ENCODE measurements around the gene NLRP3. TPM values are rescaled to one million over a fixed set of nuclear protein-coding genes. Genes with fewer than 3 reads are reported as not detected.
A peak's percentile ranks its signal among the peaks of the same experiment; 100 is the strongest.

NLRP3 gene
- total and polyA plus RNA-seq, 9 of the 15 experiments (the other 6 are each of a cell fraction or from before 2014, with no cell fraction given): not detected

GRCh38 chr1:247456914-247457639 lies 41.1 kb downstream of the NLRP3 start:
- WGBS (ENCODE audit: insufficient coverage, low coverage, missing lambda C conversion rate): under 1% methylated on average over 16 of the region's 16 CpGs
- no TSS peak for BruUV-seq (replicated peaks)
- Histone ChIP-seq H3K9me3 (replicated peaks; ENCODE audit: control insufficient read depth, insufficient read depth, low read depth, low read length) (no peaks in the 10 kb centered on the region), H4K20me1 (replicated peaks; ENCODE audit: control insufficient read depth, insufficient read depth, low read length) (no peaks in the 10 kb centered on the region), H3K9ac (ENCODE audit: insufficient read depth in 1 of 2, low read depth in 2 of 2, low read length in 2 of 2) (no peak overlapping the region), H3K27ac (ENCODE audit: extremely low read depth, low read depth, low read length) (no peak overlapping the region), H3K9me1 (ENCODE audit: control insufficient read depth, insufficient read depth, low read length) (no peaks in the 10 kb centered on the region), H3K27me3 (ENCODE audit: control insufficient read depth in 2 of 2, insufficient read depth in 2 of 2, low read length in 2 of 2) (peaks cover 45 to 48% of the 10 kb centered on the region in 2 experiments), H2AFZ (ENCODE audit: low read depth, low read length) (no peak overlapping the region), H3K36me3 (ENCODE audit: control insufficient read depth, insufficient read depth, low read length) (no peaks in the 10 kb centered on the region), H3K4me2 (ENCODE audit: insufficient read depth, low read length) (no peak overlapping the region), H3K4me1 (replicated peaks in 1 of 2; ENCODE audit: control insufficient read depth in 2 of 2, insufficient read depth in 2 of 2, low read length in 2 of 2) (no peaks in the 10 kb centered on the region), H3K4me3 (no peak overlapping the region), H3K79me2 (ENCODE audit: control insufficient read depth, insufficient read depth, low read length) (no peaks in the 10 kb centered on the region)
- ChIA-PET POLR2A (no interaction called here), CTCF (ENCODE audit: low intra/inter-chr PET ratio) (no interaction called here)
- DNase-seq (ENCODE audit: extremely low read depth in 1 of 4, low spot score in 3 of 4): no peak
- TF ChIP-seq NR1H2 (CRISPR knock-in tag; IDR thresholded peaks at IDR 0.05) (no peak), ZSCAN32 (CRISPR knock-in tag; IDR thresholded peaks at IDR 0.05) (no peak), LEF1 (IDR thresholded peaks at IDR 0.05) (no peak), MIER1 (IDR thresholded peaks at IDR 0.05; ENCODE audit: low read depth) (no peak), ZNF174 (CRISPR knock-in tag; IDR thresholded peaks at IDR 0.05) (no peak), BRCA1 (IDR thresholded peaks at IDR 0.05) (no peak), BRCA1 (CRISPR knock-in tag; IDR thresholded peaks at IDR 0.05) (no peak), CBFA2T2 (conservative IDR thresholded peaks at IDR 0.05) (no peak), MTA3 (IDR thresholded peaks at IDR 0.05; ENCODE audit: borderline replicate concordance) (no peak), DIDO1 (tag; IDR thresholded peaks at IDR 0.05; ENCODE audit: low read depth) (no peak), KLF10 (CRISPR knock-in tag; IDR thresholded peaks at IDR 0.05) (no peak)
- in situ Hi-C loops (cut with MboI) (no loop called here), intact Hi-C loops (cut with micrococcal nuclease) (no loop called here)
- ATAC-seq: peak; percentile 45
- FAIRE-seq: no peak

All from K562 (cell line).